ENCODE measurements around the gene OOSP2. TPM values are rescaled to one million over a fixed set of nuclear protein-coding genes. Genes with fewer than 3 reads are reported as not detected.

The OOSP2 gene, protein sequence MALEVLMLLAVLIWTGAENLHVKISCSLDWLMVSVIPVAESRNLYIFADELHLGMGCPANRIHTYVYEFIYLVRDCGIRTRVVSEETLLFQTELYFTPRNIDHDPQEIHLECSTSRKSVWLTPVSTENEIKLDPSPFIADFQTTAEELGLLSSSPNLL
- not detected in 2 replicates for total RNA-seq

DNA sequence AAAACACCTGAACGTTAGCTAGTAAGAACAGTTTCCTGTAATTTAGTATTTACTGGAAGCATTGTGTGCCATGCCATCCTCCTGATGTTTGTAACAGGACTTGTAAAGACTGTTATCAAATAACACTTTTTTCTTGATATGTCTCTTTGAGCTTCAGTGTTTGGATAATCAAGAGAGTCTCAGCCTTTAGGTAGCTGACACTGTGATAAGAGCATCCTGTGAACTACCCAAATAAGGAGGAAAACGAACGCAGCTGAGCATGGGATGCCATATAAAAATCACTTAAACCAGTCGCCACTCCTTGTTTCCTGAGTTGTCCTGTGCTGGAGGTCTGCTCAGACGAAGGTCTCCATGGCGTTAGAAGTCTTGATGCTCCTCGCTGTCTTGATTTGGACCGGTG, at the start of gene OOSP2:
Gene OOSP2 (plus strand): TSS at position 301 of the 400 bp plus-strand sequence. CDS start 51 bp downstream, at position 352.

DNA sequence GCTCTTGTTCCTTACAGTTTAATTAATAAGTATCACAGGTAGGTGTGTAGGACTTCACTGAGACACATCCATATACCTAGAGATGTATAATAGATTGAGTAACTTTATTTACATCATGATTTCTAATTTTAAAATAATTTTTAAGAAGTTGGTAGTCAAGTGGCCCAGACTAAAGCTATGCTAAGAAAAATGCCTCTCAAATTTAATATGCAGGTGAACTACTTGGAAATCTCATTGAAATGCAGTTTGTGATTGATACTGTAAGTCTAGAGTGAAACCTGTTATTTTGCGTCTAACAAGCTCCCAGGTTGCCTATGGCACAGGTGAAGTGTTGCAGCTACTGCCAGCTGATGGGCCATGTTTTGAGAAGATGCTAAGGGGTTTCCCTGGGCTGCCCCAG, 23.3 kb upstream of the OOSP2 start, which contains the start of gene OOSP4B:
Gene OOSP4B (plus strand): TSS at position 301 of the 400 bp plus-strand sequence.

DNA sequence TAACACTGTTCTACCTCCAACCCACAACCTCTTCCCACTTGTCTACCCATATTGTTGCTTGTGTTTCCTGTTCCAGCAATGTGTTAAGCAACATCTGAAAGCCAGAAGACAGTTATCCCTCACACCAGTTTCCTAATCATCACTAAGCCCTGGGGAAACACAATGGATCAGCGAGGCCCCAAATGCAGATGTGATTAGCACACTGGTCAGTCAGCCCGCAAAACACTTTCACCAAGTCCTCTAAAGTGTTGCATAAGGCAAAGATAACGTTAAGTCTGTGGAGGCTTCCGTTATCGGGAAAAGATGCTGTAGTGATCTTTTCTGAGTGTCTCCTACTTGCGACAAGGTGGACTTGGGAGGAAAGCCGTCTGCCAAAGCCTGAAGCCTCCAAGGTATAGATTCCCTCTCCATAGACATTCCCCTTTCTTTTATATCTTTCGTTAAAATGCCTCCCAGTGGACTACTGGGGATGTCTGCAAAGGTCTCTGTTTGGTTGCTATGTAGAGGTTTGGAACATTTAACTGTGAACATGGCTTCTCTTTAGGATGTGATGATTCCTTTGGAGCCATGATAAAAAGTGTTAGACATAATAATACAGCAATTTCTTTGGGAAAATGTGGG, 16.2 kb downstream of the OOSP2 start, which contains the start of gene MS4A3:
Gene MS4A3 (plus strand): TSS at position 317 of the 621 bp plus-strand sequence. CDS start 4,496 bp downstream, outside the sequence.

DNA sequence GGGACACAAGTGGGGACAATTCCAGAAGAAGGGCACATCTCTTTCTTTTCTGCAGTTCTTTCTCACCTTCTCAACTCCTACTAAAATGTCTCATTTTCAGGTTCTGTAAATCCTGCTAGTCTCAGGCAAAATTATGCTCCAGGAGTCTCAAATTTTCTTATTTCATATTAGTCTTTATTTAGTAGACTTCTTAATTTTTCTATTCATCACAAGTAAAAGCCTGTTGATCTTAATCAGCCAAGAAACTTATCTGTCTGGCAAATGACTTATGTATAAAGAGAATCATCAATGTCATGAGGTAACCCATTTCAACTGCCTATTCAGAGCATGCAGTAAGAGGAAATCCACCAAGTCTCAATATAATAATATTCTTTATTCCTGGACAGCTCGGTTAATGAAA, 48.2 kb downstream of the OOSP2 start, which contains the start of gene MS4A2:
Gene MS4A2 (plus strand): TSS at position 301 of the 400 bp plus-strand sequence. CDS start 102 bp downstream, outside the sequence.

Other genes starting within 250 kb of the OOSP2 start
- gene MRPL16, start 229.6 kb upstream of the OOSP2 start, total RNA-seq, result 61.7 and 67.1 TPM in 2 replicates
- gene CBLIF, start 194.9 kb upstream of the OOSP2 start, total RNA-seq, result not detected in 2 replicates
- not detected in 2 replicates for gene TCN1, start 173.9 kb upstream of the OOSP2 start, total RNA-seq
- not detected in 2 replicates for gene OOSP3, start 161.6 kb upstream of the OOSP2 start, total RNA-seq
- not detected in 2 replicates for gene OOSP1, start 102.0 kb upstream of the OOSP2 start, total RNA-seq
- gene OOSP4A, start 76.4 kb upstream of the OOSP2 start, total RNA-seq, result not detected in 2 replicates
- gene OOSP4B, start 23.2 kb upstream of the OOSP2 start, total RNA-seq, result not detected in 2 replicates
- not detected in 2 replicates for gene MS4A3, start 16.3 kb downstream of the OOSP2 start, total RNA-seq
- gene MS4A2, start 48.3 kb downstream of the OOSP2 start, total RNA-seq, result not detected in 2 replicates
- not detected in 2 replicates for gene MS4A6A, start 142.7 kb downstream of the OOSP2 start, total RNA-seq
- gene MS4A4E, start 202.7 kb downstream of the OOSP2 start, total RNA-seq, result not detected in 2 replicates
- gene MS4A4A, start 240.3 kb downstream of the OOSP2 start, total RNA-seq, result not detected in 2 replicates

Measured in bronchus fibroblast of lung (primary cell).